ENCODE measurements around the gene DAB2.

Gene DAB2

GRCh38 chr5:39370555-39371366, 54.0 kb downstream of the DAB2 start:
- H3K27ac ChIP-seq (ENCODE audit: low read depth, low read length), result no peak overlapping the region
- no peaks in the 10 kb centered on the region for H3K4me1 ChIP-seq (ENCODE audit: control insufficient read depth, low read length)
- H3K9me2 ChIP-seq (replicated peaks; ENCODE audit: control insufficient read depth, low read length), result no peaks in the 10 kb centered on the region
- H3K79me2 ChIP-seq (ENCODE audit: control insufficient read depth, low read length), result no peaks in the 10 kb centered on the region
- H3K4me2 ChIP-seq (ENCODE audit: low read length), result no peak overlapping the region
- no peaks in the 10 kb centered on the region for H3K27me3 ChIP-seq (ENCODE audit: control insufficient read depth, low read length)
- no peak for TF ChIP-seq CTCF (IDR thresholded peaks at IDR 0.05; ENCODE audit: low read depth, low read length, poor library complexity, severe bottlenecking)
- TF ChIP-seq EZH2phosphoT487 (IDR thresholded peaks at IDR 0.05; ENCODE audit: borderline replicate concordance, low read length), result no peak
- H3K4me3 ChIP-seq (ENCODE audit: low read length), result no peak overlapping the region
- no peaks in the 10 kb centered on the region for H3K36me3 ChIP-seq (ENCODE audit: control insufficient read depth, low read length)
- no peaks in the 10 kb centered on the region for H4K20me1 ChIP-seq (ENCODE audit: control insufficient read depth, insufficient read depth, low read depth, low read length)
- no peaks in the 10 kb centered on the region for H3K9me3 ChIP-seq (ENCODE audit: control insufficient read depth, insufficient read depth, low read length)
- no peaks in the 10 kb centered on the region for H3F3A ChIP-seq (ENCODE audit: control insufficient read depth, insufficient read depth)

GRCh38 chr5:39369123-39369815, 55.5 kb downstream of the DAB2 start:
- H4K20me1 ChIP-seq (ENCODE audit: control insufficient read depth, insufficient read depth, low read depth, low read length), result no peaks in the 10 kb centered on the region
- H3K4me2 ChIP-seq (ENCODE audit: low read length), result no peak overlapping the region
- no peaks in the 10 kb centered on the region for H3F3A ChIP-seq (ENCODE audit: control insufficient read depth, insufficient read depth)
- H3K36me3 ChIP-seq (ENCODE audit: control insufficient read depth, low read length), result no peaks in the 10 kb centered on the region
- TF ChIP-seq CTCF (IDR thresholded peaks at IDR 0.05; ENCODE audit: low read depth, low read length, poor library complexity, severe bottlenecking), result no peak
- no peak for TF ChIP-seq EZH2phosphoT487 (IDR thresholded peaks at IDR 0.05; ENCODE audit: borderline replicate concordance, low read length)
- no peaks in the 10 kb centered on the region for H3K27me3 ChIP-seq (ENCODE audit: control insufficient read depth, low read length)
- H3K9me3 ChIP-seq (ENCODE audit: control insufficient read depth, insufficient read depth, low read length), result no peaks in the 10 kb centered on the region
- no peak overlapping the region for H3K27ac ChIP-seq (ENCODE audit: low read depth, low read length)
- H3K9me2 ChIP-seq (replicated peaks; ENCODE audit: control insufficient read depth, low read length), result no peaks in the 10 kb centered on the region
- H3K4me1 ChIP-seq (ENCODE audit: control insufficient read depth, low read length), result no peaks in the 10 kb centered on the region
- H3K4me3 ChIP-seq (ENCODE audit: low read length), result no peak overlapping the region
- no peaks in the 10 kb centered on the region for H3K79me2 ChIP-seq (ENCODE audit: control insufficient read depth, low read length)

GRCh38 chr5:39368116-39368515, 56.7 kb downstream of the DAB2 start:
- no peaks in the 10 kb centered on the region for H3K9me3 ChIP-seq (ENCODE audit: control insufficient read depth, insufficient read depth, low read length)
- H4K20me1 ChIP-seq (ENCODE audit: control insufficient read depth, insufficient read depth, low read depth, low read length), result no peaks in the 10 kb centered on the region
- H3F3A ChIP-seq (ENCODE audit: control insufficient read depth, insufficient read depth), result no peaks in the 10 kb centered on the region
- no peaks in the 10 kb centered on the region for H3K9me2 ChIP-seq (replicated peaks; ENCODE audit: control insufficient read depth, low read length)
- no peaks in the 10 kb centered on the region for H3K79me2 ChIP-seq (ENCODE audit: control insufficient read depth, low read length)
- TF ChIP-seq EZH2phosphoT487 (IDR thresholded peaks at IDR 0.05; ENCODE audit: borderline replicate concordance, low read length) (no peak), CTCF (IDR thresholded peaks at IDR 0.05; ENCODE audit: low read depth, low read length, poor library complexity, severe bottlenecking) (no peak)
- H3K36me3 ChIP-seq (ENCODE audit: control insufficient read depth, low read length), result no peaks in the 10 kb centered on the region
- no peak overlapping the region for H3K27ac ChIP-seq (ENCODE audit: low read depth, low read length)
- H3K27me3 ChIP-seq (ENCODE audit: control insufficient read depth, low read length), result no peaks in the 10 kb centered on the region
- no peak overlapping the region for H3K4me2 ChIP-seq (ENCODE audit: low read length)
- no peaks in the 10 kb centered on the region for H3K4me1 ChIP-seq (ENCODE audit: control insufficient read depth, low read length)
- no peak overlapping the region for H3K4me3 ChIP-seq (ENCODE audit: low read length)
